HepG2 (cell line): ENCODE measurements around the gene ITIH6. TPM values are rescaled to one million over a fixed set of nuclear protein-coding genes. Genes with fewer than 3 reads are reported as not detected.

Source experiments
- ATAC-seq: fragments of 200-7000 bp; cut with Tn5 transposase; 3 replicates; pipeline ENCODE4 v1.9.1; 2020; ENCODE audit warnings: mild to moderate bottlenecking, moderate library complexity
- BruUV-seq: library from RNA; stranded (reverse); fragments of 400-500 nt; replicated peaks from 2 replicates; lab custom pipeline; 2021; lab: Mats Ljungman, UMichigan
- CTCF ChIA-PET: fragments of 300-600 bp; formaldehyde crosslinking; extraction: SDS; loops from one replicate; lab custom pipeline; 2021; ENCODE audit warnings: low total read pairs, inconsistent platforms, low intra/inter-chr PET ratio; lab: Yijun Ruan, JAX
- POLR2A ChIA-PET: fragments of 350-600 bp; sonication (Branson Sonifier 250); formaldehyde crosslinking; loops from one replicate; lab custom pipeline; 2020; ENCODE audit warnings: antibody characterized with exemption, inconsistent platforms; lab: Yijun Ruan, JAX
- DNase-seq: peaks from one replicate; pipeline ENCODE4 v3.0.0-alpha.2; 2015; ENCODE audit warnings: low spot score
- FAIRE-seq: peaks from 3 replicates; lab custom pipeline; 2011; peaks lifted over from hg19 to GRCh38; lab: Jason Lieb, UNC
- H2AFZ ChIP-seq: one replicate; pipeline ENCODE4 v1.6.1; 2011; ENCODE audit warnings: low read length, inconsistent platforms
- H3K27ac ChIP-seq: fragments of 300-600 bp; 3 replicates; pipeline ENCODE4 v1.8.0; 2011; ENCODE audit warnings: mixed run types, mild to moderate bottlenecking, mixed read lengths, low read length, inconsistent platforms; ENCODE audit not compliant: insufficient read depth; ENCODE audit errors: extremely low read length
- H3K27me3 ChIP-seq, 2 experiments: fragments of 200-600 bp in 1 of 2; 2 replicates in 1 of 2; 3 replicates in 1 of 2; pipeline versions ENCODE4 v1.6.0 to v1.8.0; 2011; ENCODE audit warnings: low read length in 2 of 2, mild to moderate bottlenecking in 2 of 2, moderate library complexity in 2 of 2, inconsistent platforms in 1 of 2; ENCODE audit not compliant: insufficient read depth in 2 of 2, control insufficient read depth in 1 of 2
- H3K36me3 ChIP-seq, 2 experiments: fragments of 200-600 bp in 1 of 2; replicated peaks in 1 of 2; 2 replicates in 1 of 2; 3 replicates in 1 of 2; pipeline versions ENCODE4 v1.5.1 to v1.8.0; 2011; ENCODE audit warnings: low read length in 2 of 2, inconsistent platforms in 1 of 2; ENCODE audit not compliant: insufficient read depth in 2 of 2, control insufficient read depth in 1 of 2
- H3K4me1 ChIP-seq: 2 replicates; pipeline ENCODE4 v1.5.1; 2012; ENCODE audit warnings: low read length, inconsistent platforms; ENCODE audit not compliant: insufficient read depth
- H3K4me2 ChIP-seq: 2 replicates; pipeline ENCODE4 v1.6.0; 2011; ENCODE audit warnings: low read depth, low read length, inconsistent platforms
- H3K4me3 ChIP-seq, 3 experiments: fragments of 200-600 bp in 1 of 3; sonication (generic), shearing (Covaris generic) in 1 of 3; replicated peaks in 1 of 3; 2 replicates each; pipeline ENCODE4 v1.5.1; 2011 to 2016; ENCODE audit warnings: low read length in 3 of 3, inconsistent platforms in 2 of 3, low read depth in 2 of 3, mild to moderate bottlenecking in 2 of 3, control low read depth in 1 of 3, mixed read lengths in 1 of 3; ENCODE audit not compliant: insufficient read depth in 1 of 3
- H3K79me2 ChIP-seq: one replicate; pipeline ENCODE4 v1.6.1; 2011; ENCODE audit warnings: low read length, inconsistent platforms; ENCODE audit not compliant: insufficient read depth
- H3K9ac ChIP-seq: 2 replicates; pipeline ENCODE4 v1.6.0; 2011; ENCODE audit warnings: mild to moderate bottlenecking, low read depth, low read length, inconsistent platforms; ENCODE audit not compliant: insufficient read depth
- H3K9me3 ChIP-seq: 2 replicates; pipeline ENCODE4 v1.5.1; 2012; ENCODE audit warnings: mild to moderate bottlenecking, low read length
- H4K20me1 ChIP-seq: 2 replicates; pipeline ENCODE4 v1.6.0; 2011; ENCODE audit warnings: inconsistent platforms, mild to moderate bottlenecking, low read length, moderate library complexity; ENCODE audit not compliant: insufficient read depth
- ATF6 ChIP-seq: sonication (generic); formaldehyde crosslinking; conservative IDR thresholded peaks from 2 replicates; pipeline ENCODE4 v1.4.0; 2020; ENCODE audit warnings: missing genetic modification reagents
- CAMTA2 ChIP-seq: sonication (generic); formaldehyde crosslinking; IDR thresholded peaks from 2 replicates; pipeline ENCODE4 v1.4.0; 2020; ENCODE audit warnings: mild to moderate bottlenecking, missing genetic modification reagents, borderline replicate concordance
- CSRNP2 ChIP-seq: sonication (generic); formaldehyde crosslinking; conservative IDR thresholded peaks from 2 replicates; pipeline ENCODE4 v1.8.0; 2022; ENCODE audit warnings: low read depth, missing genetic modification reagents
- HNRNPL ChIP-seq: fragments of 200-400 bp; formaldehyde crosslinking; IDR thresholded peaks from 2 replicates; pipeline ENCODE4 v1.6.1; 2017; ENCODE audit warnings: mild to moderate bottlenecking, low read depth, low read length
- KLF15 ChIP-seq: sonication (generic); formaldehyde crosslinking; IDR thresholded peaks from 2 replicates; pipeline ENCODE4 v1.8.1; 2023; ENCODE audit warnings: borderline replicate concordance, mild to moderate bottlenecking, inconsistent platforms, missing genetic modification reagents, mixed read lengths
- MAZ ChIP-seq, 2 experiments: sonication (generic) in 1 of 2; formaldehyde crosslinking in 1 of 2; IDR thresholded peaks; 2 replicates each; pipeline versions ENCODE4 v1.5.0 to v1.6.1; 2012 to 2020; ENCODE audit warnings: low read depth in 2 of 2, mild to moderate bottlenecking in 2 of 2, borderline replicate concordance in 1 of 2, improper control_type of control experiment in 1 of 2, low read length in 1 of 2, missing genetic modification reagents in 1 of 2, moderate library complexity in 1 of 2
- NFIC ChIP-seq: IDR thresholded peaks from 2 replicates; pipeline ENCODE4 v1.6.1; 2012; ENCODE audit warnings: mild to moderate bottlenecking, low read length, inconsistent platforms
- ZNF101 ChIP-seq: sonication (generic); formaldehyde crosslinking; IDR thresholded peaks from 2 replicates; pipeline ENCODE4 v1.4.0; 2020; ENCODE audit warnings: mild to moderate bottlenecking, low read depth, missing genetic modification reagents, borderline replicate concordance
- ZNF468 ChIP-seq: sonication (generic); formaldehyde crosslinking; IDR thresholded peaks from 2 replicates; pipeline ENCODE4 v1.8.0; 2022; ENCODE audit warnings: mild to moderate bottlenecking, moderate library complexity, missing genetic modification reagents
- ZSCAN22 ChIP-seq: sonication (generic); formaldehyde crosslinking; IDR thresholded peaks from 2 replicates; pipeline ENCODE4 v1.4.0; 2020; ENCODE audit warnings: mild to moderate bottlenecking, missing genetic modification reagents
- ZSCAN31 ChIP-seq: sonication (generic); formaldehyde crosslinking; IDR thresholded peaks from 2 replicates; pipeline ENCODE4 v1.5.0; 2020; ENCODE audit warnings: low read depth, mild to moderate bottlenecking, missing genetic modification reagents
- WGBS: methylation state at CpG from one replicate; pipeline ENCODE4 v1.1.6; 2017; ENCODE audit warnings: low lambda C conversion rate; 5-methylcytosine and 5-hydroxymethylcytosine counted together
- in situ Hi-C: cut with HindIII; loops from 2 replicates; pipeline ENCODE4 v1.10.0; 2017; ENCODE audit warnings: low pct_unique_long_range_greater_than_20kb; ENCODE audit not compliant: extremely low pct_ligation_motif_present
- intact Hi-C: fragments of 100-400 bp; cut with micrococcal nuclease; formaldehyde crosslinking; loops from one replicate; pipeline ENCODE4 v1.10.0; 2022; ENCODE audit not compliant: unreplicated experiment
- polyA plus RNA-seq, 8 experiments: library from polyadenylated mRNA; depleted of rRNA in 3 of 8; stranded (reverse) in 7 of 8; unstranded in 1 of 8; fragments of >200 nt; fragmentation: Illumina TruSeq in 4 of 8; extraction: Trizol in 4 of 8; gene quantifications; 2 replicates each; pipeline versions ENCODE4 v1.2.1 to v1.2.3, GENCODE V29; 2011 to 2016; ENCODE audit warnings: low read depth in 4 of 8, missing spikeins in 1 of 8, mixed read lengths in 1 of 8; ENCODE audit not compliant: insufficient read depth in 1 of 8
- total RNA-seq, 5 experiments: library from RNA; depleted of rRNA; stranded (reverse); fragments of >200 nt; fragmentation: Illumina TruSeq; extraction: Trizol; gene quantifications; 2 replicates each; pipeline ENCODE4 v1.2.3, GENCODE V29; 2016; ENCODE audit warnings: low read depth in 1 of 5

ITIH6 gene
- total and polyA plus RNA-seq, 2 of the 13 experiments (the other 11 are each of a cell fraction or from before 2014, with no cell fraction given) = not detected

GRCh38 chrX:54824195-54824594, 26.1 kb upstream of the ITIH6 start:
- intact Hi-C loops = no loop called here
- no peaks in the 10 kb centered on the region for H3K4me1 ChIP-seq

GRCh38 chrX:54821310-54821709, 23.3 kb upstream of the ITIH6 start:
- no peaks in the 10 kb centered on the region for H3K4me1 ChIP-seq
- H3K4me2 ChIP-seq = no peak overlapping the region
- no peak overlapping the region for H3K27ac ChIP-seq
- no peaks in the 10 kb centered on the region for H3K9me3 ChIP-seq
- H3K27me3 ChIP-seq = no peaks in the 10 kb centered on the region
- ATAC-seq (no peak), DNase-seq (no peak), FAIRE-seq (no peak)
- ChIA-PET POLR2A (no interaction called here), CTCF (no interaction called here)
- WGBS = 0% methylated on average over 1 of the region's 2 CpGs
- no peak overlapping the region for H3K9ac ChIP-seq
- intact Hi-C loops (no loop called here), in situ Hi-C loops (no loop called here)
- H2AFZ ChIP-seq = no peak overlapping the region
- TF ChIP-seq MAZ (IDR thresholded peaks at IDR 0.05; ENCODE audit: borderline replicate concordance, low read depth, low read length) (no peak), MAZ (CRISPR knock-in tag; IDR thresholded peaks at IDR 0.05; ENCODE audit: low read depth) (no peak), KLF15 (CRISPR knock-in tag) (no peak), ZNF468 (CRISPR knock-in tag) (no peak), NFIC (no peak), ZSCAN22 (CRISPR knock-in tag) (no peak), HNRNPL (no peak), CSRNP2 (no peak), ZSCAN31 (CRISPR knock-in tag) (no peak), ZNF101 (no peak)
- no peaks in the 10 kb centered on the region for H3K36me3 ChIP-seq
- no peaks in the 10 kb centered on the region for H4K20me1 ChIP-seq
- no peaks in the 10 kb centered on the region for H3K79me2 ChIP-seq
- no TSS peak for BruUV-seq
- H3K4me3 ChIP-seq = no peak overlapping the region

More at GRCh38 chrX:54824195-54824594, 26.1 kb upstream of the ITIH6 start:
- H3K27me3 ChIP-seq = no peaks in the 10 kb centered on the region
- no peak overlapping the region for H3K4me2 ChIP-seq
- DNase-seq = no peak
- WGBS = 70% methylated on average over 2 of the region's 5 CpGs
- H3K79me2 ChIP-seq = no peaks in the 10 kb centered on the region
- POLR2A ChIA-PET = no interaction called here
- H4K20me1 ChIP-seq = no peaks in the 10 kb centered on the region
- TF ChIP-seq ATF6 (CRISPR knock-in tag) = no peak
- no peak for TF ChIP-seq CAMTA2 (CRISPR knock-in tag)
- H3K9ac ChIP-seq = no peak overlapping the region
- no TSS peak for BruUV-seq
- H2AFZ ChIP-seq = no peak overlapping the region
- H3K36me3 ChIP-seq = no peaks in the 10 kb centered on the region
- ATAC-seq = no peak
- H3K9me3 ChIP-seq = no peaks in the 10 kb centered on the region
- FAIRE-seq = no peak
- H3K4me3 ChIP-seq = no peak overlapping the region
- in situ Hi-C loops = no loop called here
- H3K27ac ChIP-seq = no peak overlapping the region
- CTCF ChIA-PET = no interaction called here
